Measurements from ENCODE around the gene RAB17. TPM values are rescaled to one million over a fixed set of nuclear protein-coding genes. Genes with fewer than 3 reads are reported as not detected.

The RAB17 gene
- total RNA-seq, 2 experiments from 2014 or later = not detected

DNA sequence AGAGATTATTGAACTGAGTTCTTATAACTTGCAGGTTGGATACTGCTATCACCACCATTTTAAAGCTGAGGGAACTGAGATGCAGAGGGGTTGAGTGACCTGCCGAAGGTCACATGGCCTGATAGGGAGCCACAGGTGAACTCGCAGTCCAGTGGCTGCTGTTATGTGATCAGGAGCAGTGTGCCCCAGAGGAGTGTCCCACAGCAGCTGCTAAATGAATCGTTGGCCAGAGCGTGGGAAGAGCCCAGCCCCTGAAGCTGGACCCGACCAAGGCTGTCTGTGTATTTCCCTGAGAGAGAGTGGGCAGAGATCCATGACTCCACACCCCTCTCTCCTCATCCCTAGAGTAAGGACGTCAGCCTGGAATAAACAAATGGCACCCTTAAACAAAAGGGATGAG is 50.9 kb downstream of the RAB17 start:
- no peaks in the 10 kb centered on the region for H3K27me3 Mint-ChIP-seq
- ChIA-PET CTCF (interaction anchor here (1.7 kb wide), 1 partner anchor 27 kb away, joined by 6 read pairs; no protein-coding TSS in a partner anchor), POLR2A (interaction anchor here (0.6 kb wide), 1 partner anchor 1705 kb away, joined by 3 read pairs; no protein-coding TSS in a partner anchor)
- H3K9me3 Mint-ChIP-seq = no peaks in the 10 kb centered on the region
- no peaks in the 10 kb centered on the region for H3K36me3 Mint-ChIP-seq (ENCODE audit: low read depth)
- no peaks in the 10 kb centered on the region for H3K4me1 Mint-ChIP-seq
- no peak for DNase-seq
- H3K4me3 Mint-ChIP-seq = no peak overlapping the region
- H3K27ac Mint-ChIP-seq = peak overlapping the region; percentile 33

DNA sequence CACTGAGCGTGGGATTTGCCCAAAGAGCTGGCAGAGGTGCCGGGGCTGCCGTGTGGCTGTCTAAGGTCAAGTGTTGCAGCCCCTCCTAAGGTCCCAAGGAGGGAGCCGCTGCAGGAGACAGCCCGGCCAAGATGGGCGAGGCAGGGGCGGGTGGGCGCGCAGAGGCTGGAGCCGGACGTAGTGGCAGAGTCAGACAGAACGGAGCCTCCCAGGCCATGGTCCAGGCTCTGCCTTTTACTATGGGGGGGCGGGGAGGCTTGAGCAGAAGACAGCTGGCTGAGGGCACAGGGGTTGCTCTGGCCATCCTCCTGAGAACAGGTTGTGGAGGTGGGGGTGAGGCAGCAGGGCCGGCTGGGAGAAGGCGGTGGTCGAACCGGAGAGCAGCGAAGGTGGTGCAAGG is 51.6 kb downstream of the RAB17 start:
- ChIA-PET POLR2A (no interaction called here), CTCF (interaction anchor here (1.0 kb wide), 1 partner anchor 19 kb away, joined by 4 read pairs; no protein-coding TSS in a partner anchor)
- Mint-ChIP-seq H3K27ac (no peak overlapping the region), H3K4me1 (no peaks in the 10 kb centered on the region), H3K4me3 (no peak overlapping the region), H3K9me3 (no peaks in the 10 kb centered on the region), H3K36me3 (ENCODE audit: low read depth) (no peaks in the 10 kb centered on the region), H3K27me3 (no peaks in the 10 kb centered on the region)
- DNase-seq = no peak

- Mint-ChIP-seq H3K27me3 (no peaks in the 10 kb centered on the region), H3K4me3 (no peak overlapping the region), H3K36me3 (ENCODE audit: low read depth) (no peaks in the 10 kb centered on the region), H3K27ac (peak overlapping the region; percentile 50), H3K9me3 (no peaks in the 10 kb centered on the region), H3K4me1 (no peaks in the 10 kb centered on the region)
- ChIA-PET CTCF (interaction anchor here (1.0 kb wide), 1 partner anchor 20 kb away, joined by 4 read pairs; no protein-coding TSS in a partner anchor), POLR2A (no interaction called here)
- DNase-seq = no peak
Observed at GRCh38 chr2:237538001-237538720, 52.4 kb downstream of the RAB17 start.

- H3K4me1 Mint-ChIP-seq = no peaks in the 10 kb centered on the region
- CTCF ChIA-PET = no interaction called here
- POLR2A ChIA-PET = no interaction called here
- no peak overlapping the region for H3K27ac Mint-ChIP-seq
- no peaks in the 10 kb centered on the region for H3K36me3 Mint-ChIP-seq (ENCODE audit: low read depth)
- H3K4me3 Mint-ChIP-seq = no peak overlapping the region
- no peaks in the 10 kb centered on the region for H3K27me3 Mint-ChIP-seq
- no peak for DNase-seq
- no peaks in the 10 kb centered on the region for H3K9me3 Mint-ChIP-seq
Observed at GRCh38 chr2:237536617-237537016, 53.9 kb downstream of the RAB17 start.

DNA sequence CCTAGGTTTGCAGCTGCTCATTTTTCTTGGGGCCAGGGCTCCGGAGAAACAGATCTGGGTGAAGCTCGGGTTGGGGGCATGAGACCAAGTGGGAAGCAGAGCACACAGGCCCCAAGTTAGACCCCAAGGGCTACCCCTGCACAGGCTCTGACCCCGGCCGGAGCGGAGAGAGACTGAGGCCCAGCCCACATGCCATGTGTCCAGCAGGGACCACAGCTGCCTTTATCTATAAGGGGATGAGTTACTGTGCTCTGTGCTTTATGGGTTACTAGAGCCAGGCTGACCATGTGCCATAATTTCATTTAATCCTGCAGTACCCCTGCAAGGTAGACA is 54.5 kb downstream of the RAB17 start:
- POLR2A ChIA-PET = no interaction called here
- no peaks in the 10 kb centered on the region for H3K9me3 Mint-ChIP-seq

GRCh38 chr2:237535385-237536082 is 55.0 kb downstream of the RAB17 start:
- H3K4me3 Mint-ChIP-seq = no peak overlapping the region
- CTCF ChIA-PET = interaction anchor here (1.1 kb wide), 1 partner anchor 27 kb away, joined by 3 read pairs; no protein-coding TSS in a partner anchor
- no peak for DNase-seq
- H3K4me1 Mint-ChIP-seq = no peaks in the 10 kb centered on the region
- H3K27ac Mint-ChIP-seq = no peak overlapping the region
- no peaks in the 10 kb centered on the region for H3K36me3 Mint-ChIP-seq (ENCODE audit: low read depth)
- POLR2A ChIA-PET = no interaction called here
- H3K27me3 Mint-ChIP-seq = no peaks in the 10 kb centered on the region
- H3K9me3 Mint-ChIP-seq = no peaks in the 10 kb centered on the region

More for the DNA sequence above, 54.5 kb downstream of the RAB17 start:
- no peaks in the 10 kb centered on the region for H3K27me3 Mint-ChIP-seq
- no peaks in the 10 kb centered on the region for H3K4me1 Mint-ChIP-seq
- H3K36me3 Mint-ChIP-seq (ENCODE audit: low read depth) = no peaks in the 10 kb centered on the region
- CTCF ChIA-PET = interaction anchor here (1.1 kb wide), 1 partner anchor 26 kb away, joined by 3 read pairs; no protein-coding TSS in a partner anchor
- H3K27ac Mint-ChIP-seq = no peak overlapping the region
- no peak for DNase-seq
- H3K4me3 Mint-ChIP-seq = no peak overlapping the region

- Mint-ChIP-seq H3K27me3 (no peaks in the 10 kb centered on the region), H3K27ac (no peak overlapping the region), H3K36me3 (ENCODE audit: low read depth) (no peaks in the 10 kb centered on the region), H3K4me1 (no peaks in the 10 kb centered on the region), H3K9me3 (no peaks in the 10 kb centered on the region), H3K4me3 (no peak overlapping the region)
- ChIA-PET CTCF (interaction anchor here (2.6 kb wide), 1 partner anchor 37 kb away, joined by 7 read pairs; no protein-coding TSS in a partner anchor), POLR2A (no interaction called here)
- no peak for DNase-seq
Observed at GRCh38 chr2:237534380-237534779, 56.2 kb downstream of the RAB17 start.

DNA sequence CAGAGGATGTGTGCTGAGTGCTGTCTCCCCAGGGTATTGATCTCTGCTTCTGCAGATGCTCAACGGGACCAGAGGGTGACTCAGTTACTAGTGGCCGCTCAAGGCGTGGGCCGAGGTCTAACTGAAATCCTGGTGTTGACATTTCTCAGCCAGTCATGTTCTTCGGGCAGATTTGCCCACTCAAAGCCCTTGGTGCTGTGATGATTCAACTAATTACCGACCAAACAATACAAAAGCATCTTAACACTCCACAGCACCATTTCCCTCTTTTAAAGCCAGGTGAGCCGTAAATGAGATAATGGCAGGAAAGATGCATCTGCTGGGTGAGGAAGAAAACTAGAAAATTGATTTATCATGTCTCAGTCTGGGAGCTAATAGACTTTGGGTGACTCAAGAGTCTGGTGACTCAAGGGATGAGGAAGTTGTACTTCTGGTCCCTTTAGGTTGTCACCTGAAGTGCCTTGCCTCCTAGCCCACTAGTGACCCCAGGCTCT is 56.8 kb downstream of the RAB17 start:
- Mint-ChIP-seq H3K4me1 (no peaks in the 10 kb centered on the region), H3K27me3 (no peaks in the 10 kb centered on the region), H3K27ac (no peak overlapping the region), H3K9me3 (no peaks in the 10 kb centered on the region), H3K36me3 (ENCODE audit: low read depth) (no peaks in the 10 kb centered on the region), H3K4me3 (no peak overlapping the region)
- DNase-seq = no peak
- POLR2A ChIA-PET = no interaction called here
- CTCF ChIA-PET = interaction anchor here (1.1 to 2.6 kb wide), 3 partner anchors 16 to 38 kb away, joined by 3 to 7 read pairs (median 3); no protein-coding TSS in a partner anchor

- Mint-ChIP-seq H3K27ac (no peak overlapping the region), H3K9me3 (no peaks in the 10 kb centered on the region), H3K4me3 (no peak overlapping the region), H3K36me3 (ENCODE audit: low read depth) (no peaks in the 10 kb centered on the region), H3K27me3 (no peaks in the 10 kb centered on the region), H3K4me1 (no peaks in the 10 kb centered on the region)
- DNase-seq = no peak
- ChIA-PET POLR2A (no interaction called here), CTCF (interaction anchor here (1.3 to 2.6 kb wide), 2 partner anchors 20 to 40 kb away, joined by 3 to 7 read pairs; no protein-coding TSS in a partner anchor)
Observed at GRCh38 chr2:237532160-237532559, 58.4 kb downstream of the RAB17 start.

DNA sequence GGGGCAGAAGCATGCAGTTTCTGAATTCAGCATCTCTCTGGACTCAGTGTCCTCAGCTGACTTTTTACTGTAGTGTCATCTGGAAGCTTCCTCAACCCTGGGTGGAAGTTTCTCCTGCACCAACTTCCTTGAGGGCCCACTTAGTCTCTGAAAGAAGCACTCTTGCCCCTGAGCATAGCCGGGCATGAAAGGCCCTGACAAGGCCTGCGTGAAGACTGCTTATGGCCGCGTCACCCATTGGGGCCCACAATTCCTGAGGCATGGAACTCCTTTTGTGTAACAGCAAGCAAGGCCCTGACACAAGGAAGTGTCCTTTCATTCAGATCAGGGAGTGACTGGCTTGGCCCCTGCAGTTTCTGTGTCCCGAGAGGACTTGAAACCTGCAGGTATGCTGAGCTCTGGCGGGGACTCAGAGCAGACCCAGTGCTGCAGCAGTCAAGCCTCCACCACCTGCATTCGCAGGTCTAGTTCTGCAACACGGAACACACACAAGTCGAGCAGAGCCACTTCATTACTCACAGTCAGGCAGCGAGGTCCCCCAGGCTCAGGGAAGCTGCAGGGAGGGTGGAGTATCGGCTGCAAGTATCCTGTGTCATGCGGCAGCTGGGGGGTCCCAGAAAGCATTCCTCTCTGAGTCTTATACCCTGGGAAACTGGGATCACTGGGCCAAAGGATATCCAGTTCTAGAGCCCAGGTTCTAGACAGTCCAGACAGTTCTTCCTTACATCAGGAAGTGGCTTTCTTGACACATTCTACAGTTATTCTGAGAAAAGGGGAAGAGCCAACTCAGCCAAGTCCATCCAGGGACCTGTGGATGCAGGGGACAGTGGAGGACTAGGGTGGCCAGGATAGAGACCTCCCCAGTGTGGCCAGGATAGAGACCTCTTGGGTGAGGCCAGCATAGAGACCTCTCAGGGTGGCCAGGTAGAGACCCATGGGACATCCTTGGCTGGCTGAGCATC is 59.8 kb downstream of the RAB17 start:
- Mint-ChIP-seq H3K27me3 (no peaks in the 10 kb centered on the region), H3K9me3 (no peaks in the 10 kb centered on the region), H3K4me1 (no peaks in the 10 kb centered on the region), H3K4me3 (no peak overlapping the region), H3K27ac (no peak overlapping the region), H3K36me3 (ENCODE audit: low read depth) (no peaks in the 10 kb centered on the region)
- ChIA-PET POLR2A (no interaction called here), CTCF (interaction anchor here (0.9 kb wide), 1 partner anchor 15 kb away, joined by 3 read pairs; no protein-coding TSS in a partner anchor)
- DNase-seq = no peak

GRCh38 chr2:237529452-237530402 is 60.8 kb downstream of the RAB17 start:
- CTCF ChIA-PET = interaction anchor here (0.9 kb wide), 1 partner anchor 16 kb away, joined by 3 read pairs; no protein-coding TSS in a partner anchor

More at GRCh38 chr2:237529452-237530402, 60.8 kb downstream of the RAB17 start:
- DNase-seq = no peak
- POLR2A ChIA-PET = no interaction called here
- Mint-ChIP-seq H3K27me3 (no peaks in the 10 kb centered on the region), H3K36me3 (ENCODE audit: low read depth) (no peaks in the 10 kb centered on the region), H3K4me3 (no peak overlapping the region), H3K4me1 (no peaks in the 10 kb centered on the region), H3K27ac (no peak overlapping the region), H3K9me3 (no peaks in the 10 kb centered on the region)
